Stomach (tissue), 4 donors: ENCODE data around the gene ACSF3.

ENCODE experiments used
- EP300 ChIP-seq: sonication (generic); formaldehyde crosslinking; IDR thresholded peaks from one replicate; pipeline ENCODE4 v1.6.1; 2017; ENCODE audit warnings: antibody characterized with exemption
- POLR2A ChIP-seq, 4 donors: fragments of 450-650 bp; IDR thresholded peaks; one replicate each; pipeline ENCODE4 v1.6.1; 2016; ENCODE audit warnings: antibody characterized with exemption in 4 of 4, control low read depth in 2 of 4, mild to moderate bottlenecking in 1 of 4, moderate library complexity in 1 of 4
- POLR2AphosphoS5 ChIP-seq, 3 donors: sonication (generic); formaldehyde crosslinking; IDR thresholded peaks; one replicate each; pipeline ENCODE4 v1.6.1; 2016; ENCODE audit warnings: antibody characterized with exemption in 3 of 3
- TF ChIP-seq, protein P1 (sequence below), 7 experiments: fragments of 450-650 bp in 4 of 7; fragments of 200-600 bp in 3 of 7; sonication (generic) in 3 of 7; IDR thresholded peaks; one replicate each; pipeline ENCODE4 v1.5.1; 2016 to 2019; ENCODE audit warnings: antibody characterized with exemption in 7 of 7, control low read depth in 2 of 7, mild to moderate bottlenecking in 1 of 7

DNA sequence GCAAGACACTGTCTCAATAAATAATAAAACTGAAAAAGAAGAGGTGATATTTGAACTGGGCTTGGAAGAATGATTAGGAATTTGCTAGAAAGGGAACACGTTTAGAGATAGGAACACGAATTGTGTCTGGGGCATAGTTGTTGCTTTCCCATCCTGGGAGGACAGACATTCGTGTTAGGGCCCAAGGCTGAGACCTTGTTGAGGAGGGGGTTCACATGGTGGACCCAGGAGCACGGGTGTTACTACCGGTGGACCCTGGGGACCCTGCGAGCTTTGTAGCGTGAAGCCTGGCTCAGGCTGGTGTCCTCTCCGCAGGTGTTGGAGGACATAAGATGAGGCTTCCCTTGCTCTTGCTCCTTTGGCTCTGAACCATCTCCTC lies 1.2 kb downstream of the ACSF3 start:
- TF ChIP-seq EP300, result no peak
- TF ChIP-seq, protein P1, sequence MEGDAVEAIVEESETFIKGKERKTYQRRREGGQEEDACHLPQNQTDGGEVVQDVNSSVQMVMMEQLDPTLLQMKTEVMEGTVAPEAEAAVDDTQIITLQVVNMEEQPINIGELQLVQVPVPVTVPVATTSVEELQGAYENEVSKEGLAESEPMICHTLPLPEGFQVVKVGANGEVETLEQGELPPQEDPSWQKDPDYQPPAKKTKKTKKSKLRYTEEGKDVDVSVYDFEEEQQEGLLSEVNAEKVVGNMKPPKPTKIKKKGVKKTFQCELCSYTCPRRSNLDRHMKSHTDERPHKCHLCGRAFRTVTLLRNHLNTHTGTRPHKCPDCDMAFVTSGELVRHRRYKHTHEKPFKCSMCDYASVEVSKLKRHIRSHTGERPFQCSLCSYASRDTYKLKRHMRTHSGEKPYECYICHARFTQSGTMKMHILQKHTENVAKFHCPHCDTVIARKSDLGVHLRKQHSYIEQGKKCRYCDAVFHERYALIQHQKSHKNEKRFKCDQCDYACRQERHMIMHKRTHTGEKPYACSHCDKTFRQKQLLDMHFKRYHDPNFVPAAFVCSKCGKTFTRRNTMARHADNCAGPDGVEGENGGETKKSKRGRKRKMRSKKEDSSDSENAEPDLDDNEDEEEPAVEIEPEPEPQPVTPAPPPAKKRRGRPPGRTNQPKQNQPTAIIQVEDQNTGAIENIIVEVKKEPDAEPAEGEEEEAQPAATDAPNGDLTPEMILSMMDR (IDR thresholded peaks at IDR 0.05), result no peak
- no peak for TF ChIP-seq POLR2A (IDR thresholded peaks at IDR 0.05)
- TF ChIP-seq POLR2AphosphoS5 (IDR thresholded peaks at IDR 0.05), result no peak
